HUDEP-2 (cell line): ENCODE results near the gene SPOPL.
"Not testable (repeated sequence)": the region's sequence is repeated elsewhere in the genome, so short reads cannot be mapped to it uniquely, and the experiment has no call there.

Experiments used
- DNase-seq, 76 experiments: peaks; one replicate each; lab custom pipeline; 2025; ENCODE audit not compliant: unreplicated experiment in 76 of 76; lab: John Stamatoyannopoulos, UW

The SPOPL gene

GRCh38 chr2:138501425-138502254 is at the start of gene SPOPL:
Gene SPOPL (plus strand): TSS chr2:138501770. CDS start chr2:138550217, 48,447 bp downstream.
- DNase-seq: peak in 72 of 76 experiments; percentile 22 to 90 (median 76)

- no peak for DNase-seq
Observed at GRCh38 chr2:138452324-138452723, 49.2 kb upstream of the SPOPL start.

GRCh38 chr2:138453815-138454214 is 47.8 kb upstream of the SPOPL start:
- DNase-seq: no peak

GRCh38 chr2:138454761-138455160 is 46.8 kb upstream of the SPOPL start:
- DNase-seq: no peak

- DNase-seq: no peak
Observed at GRCh38 chr2:138455275-138455674, 46.3 kb upstream of the SPOPL start.

GRCh38 chr2:138455691-138456090 is 45.9 kb upstream of the SPOPL start:
- no peak for DNase-seq

GRCh38 chr2:138462689-138463088 is 38.9 kb upstream of the SPOPL start:
- not testable (repeated sequence) for DNase-seq

GRCh38 chr2:138468617-138469016 is 33.0 kb upstream of the SPOPL start:
- DNase-seq: no peak

GRCh38 chr2:138469411-138469810 is 32.2 kb upstream of the SPOPL start:
- no peak for DNase-seq

- DNase-seq: no peak
Observed at GRCh38 chr2:138470941-138471340, 30.6 kb upstream of the SPOPL start.

- peak in 1 of 76 experiments; percentile 2 for DNase-seq
Observed at GRCh38 chr2:138474100-138474825, 27.3 kb upstream of the SPOPL start.

GRCh38 chr2:138475277-138475776 is 26.2 kb upstream of the SPOPL start:
- no peak for DNase-seq

- DNase-seq: no peak
Observed at GRCh38 chr2:138476186-138476585, 25.4 kb upstream of the SPOPL start.

GRCh38 chr2:138476940-138477339 is 24.6 kb upstream of the SPOPL start:
- no peak for DNase-seq

GRCh38 chr2:138482796-138483195 is 18.8 kb upstream of the SPOPL start:
- DNase-seq: not testable (repeated sequence)

GRCh38 chr2:138485019-138485418 is 16.6 kb upstream of the SPOPL start:
- DNase-seq: no peak

- DNase-seq: no peak
Observed at GRCh38 chr2:138486363-138487198, 15.0 kb upstream of the SPOPL start.

GRCh38 chr2:138490673-138491494 is 10.7 kb upstream of the SPOPL start:
- no peak for DNase-seq

- no peak for DNase-seq
Observed at GRCh38 chr2:138491495-138491862, 10.1 kb upstream of the SPOPL start.

- DNase-seq: no peak
Observed at GRCh38 chr2:138492160-138492559, 9.4 kb upstream of the SPOPL start.
